H9 (cell line): ENCODE measurements around the gene GPC6. TPM values are rescaled to one million over a fixed set of nuclear protein-coding genes. Genes with fewer than 3 reads are reported as not detected.
A peak's percentile ranks its signal among the peaks of the same experiment; 100 is the strongest.

Source experiments
- DNase-seq: peaks from one replicate; pipeline ENCODE4 v3.0.0-alpha.2; 2017
- H2AFZ ChIP-seq: one replicate; pipeline ENCODE4 v1.6.1; 2013; ENCODE audit warnings: mild to moderate bottlenecking, low read length, control low read depth, moderate library complexity
- H2AK5ac ChIP-seq: 2 replicates; pipeline ENCODE4 v1.6.1; 2013; ENCODE audit warnings: low read length, control low read depth, mixed read lengths; ENCODE audit not compliant: insufficient read length
- H2BK120ac ChIP-seq: one replicate; pipeline ENCODE4 v1.6.1; 2013; ENCODE audit warnings: low read depth, mild to moderate bottlenecking, low read length, control low read depth, inconsistent platforms; ENCODE audit not compliant: poor library complexity, severe bottlenecking
- H2BK12ac ChIP-seq: 2 replicates; pipeline ENCODE4 v1.6.1; 2013; ENCODE audit warnings: low read length, control low read depth, mixed read lengths, low read depth; ENCODE audit not compliant: insufficient read length
- H2BK15ac ChIP-seq: 2 replicates; pipeline ENCODE4 v1.6.1; 2013; ENCODE audit warnings: low read depth, low read length, control low read depth
- H2BK20ac ChIP-seq: one replicate; pipeline ENCODE4 v1.6.1; 2013; ENCODE audit warnings: low read depth, mild to moderate bottlenecking, low read length, control low read depth, inconsistent platforms; ENCODE audit not compliant: poor library complexity, severe bottlenecking
- H2BK5ac ChIP-seq: 2 replicates; pipeline ENCODE4 v1.6.1; 2013; ENCODE audit warnings: low read length, control low read depth, mixed read lengths; ENCODE audit not compliant: insufficient read length
- H3K14ac ChIP-seq: 2 replicates; pipeline ENCODE4 v1.6.1; 2013; ENCODE audit warnings: low read length, control low read depth; ENCODE audit not compliant: insufficient read depth
- H3K18ac ChIP-seq: 2 replicates; pipeline ENCODE4 v1.6.1; 2013; ENCODE audit warnings: low read depth, mild to moderate bottlenecking, mixed read lengths, low read length, control low read depth; ENCODE audit not compliant: insufficient read length
- H3K23ac ChIP-seq: 2 replicates; pipeline ENCODE4 v1.6.1; 2013; ENCODE audit warnings: low read length, control low read depth, mixed read lengths, low read depth; ENCODE audit not compliant: insufficient read length
- H3K23me2 ChIP-seq: 2 replicates; pipeline ENCODE4 v1.6.1; 2013; ENCODE audit warnings: low read depth, mild to moderate bottlenecking, mixed read lengths, low read length, control low read depth; ENCODE audit not compliant: insufficient read length, poor library complexity, severe bottlenecking
- H3K27ac ChIP-seq: 2 replicates; pipeline ENCODE4 v1.5.1; 2013; ENCODE audit warnings: low read length, control low read depth, mixed read lengths, low read depth; ENCODE audit not compliant: insufficient read length
- H3K27me3 ChIP-seq: 2 replicates; pipeline ENCODE4 v1.6.1; 2013; ENCODE audit warnings: low read length, control low read depth, inconsistent platforms; ENCODE audit not compliant: insufficient read depth
- H3K4ac ChIP-seq: 2 replicates; pipeline ENCODE4 v1.6.1; 2013; ENCODE audit warnings: low read depth, mild to moderate bottlenecking, control low read depth, inconsistent platforms, low read length, moderate library complexity
- H3K4me1 ChIP-seq: 2 replicates; pipeline ENCODE4 v1.6.1; 2013; ENCODE audit warnings: low read length, control low read depth, inconsistent platforms; ENCODE audit not compliant: insufficient read depth
- H3K4me2 ChIP-seq: 2 replicates; pipeline ENCODE4 v1.6.1; 2013; ENCODE audit warnings: low read length, control low read depth, mixed read lengths; ENCODE audit not compliant: insufficient read length, insufficient read depth
- H3K56ac ChIP-seq: 2 replicates; pipeline ENCODE4 v1.6.1; 2013; ENCODE audit warnings: low read depth, mild to moderate bottlenecking, mixed read lengths, low read length, control low read depth; ENCODE audit not compliant: insufficient read length
- H3K79me1 ChIP-seq: 2 replicates; pipeline ENCODE4 v1.6.1; 2013; ENCODE audit warnings: low read depth, mild to moderate bottlenecking, moderate library complexity, low read length, control low read depth, inconsistent platforms; ENCODE audit not compliant: insufficient read depth, poor library complexity, severe bottlenecking
- H3K79me2 ChIP-seq: 2 replicates; pipeline ENCODE4 v1.6.1; 2013; ENCODE audit warnings: low read length, control low read depth, inconsistent platforms; ENCODE audit not compliant: insufficient read depth
- H3K9ac ChIP-seq: 2 replicates; pipeline ENCODE4 v1.6.1; 2013; ENCODE audit warnings: low read length, control low read depth, mixed read lengths; ENCODE audit not compliant: insufficient read length; ENCODE audit errors: extremely low read depth
- H3K9me3 ChIP-seq: one replicate; pipeline ENCODE4 v1.6.1; 2013; ENCODE audit warnings: low read depth, low read length, inconsistent platforms; ENCODE audit not compliant: control insufficient read depth
- H3T11ph ChIP-seq: one replicate; pipeline ENCODE4 v1.6.1; 2013; ENCODE audit warnings: mild to moderate bottlenecking, low read length, control low read depth, inconsistent platforms
- H4K20me1 ChIP-seq: one replicate; pipeline ENCODE4 v1.6.1; 2013; ENCODE audit not compliant: control insufficient read depth, insufficient read length, insufficient read depth
- H4K5ac ChIP-seq: 2 replicates; pipeline ENCODE4 v1.6.1; 2013; ENCODE audit warnings: low read depth, mild to moderate bottlenecking, mixed read lengths, low read length, control low read depth; ENCODE audit not compliant: insufficient read length
- H4K8ac ChIP-seq: replicated peaks from 2 replicates; pipeline ENCODE4 v1.6.1; 2013; ENCODE audit warnings: low read length, control low read depth, mixed read lengths, low read depth; ENCODE audit not compliant: insufficient read length
- H4K91ac ChIP-seq: 2 replicates; pipeline ENCODE4 v1.6.1; 2013; ENCODE audit warnings: low read depth, mild to moderate bottlenecking, moderate library complexity, mixed read lengths, low read length, control low read depth; ENCODE audit not compliant: insufficient read length
- H3K27ac Mint-ChIP-seq, 3 experiments: 2 replicates in 2 of 3; 3 replicates in 1 of 3; pipeline ENCODE4 v1.8.0; 2020 to 2021; ENCODE audit warnings: mixed read lengths in 3 of 3, mild to moderate bottlenecking in 1 of 3, moderate library complexity in 1 of 3
- H3K27me3 Mint-ChIP-seq: 2 replicates; pipeline ENCODE4 v1.8.0; 2021; ENCODE audit warnings: low read depth, mild to moderate bottlenecking, moderate library complexity, mixed read lengths
- H3K36me3 Mint-ChIP-seq, 3 experiments: 2 replicates in 2 of 3; 3 replicates in 1 of 3; pipeline ENCODE4 v1.8.0; 2020 to 2021; ENCODE audit warnings: low read depth in 3 of 3, mixed read lengths in 3 of 3; ENCODE audit not compliant: insufficient read depth in 1 of 3
- H3K4me1 Mint-ChIP-seq, 2 experiments: 2 replicates each; pipeline ENCODE4 v1.8.0; 2020; ENCODE audit warnings: mixed read lengths in 2 of 2
- H3K4me3 Mint-ChIP-seq, 2 experiments: 2 replicates in 1 of 2; 3 replicates in 1 of 2; pipeline ENCODE4 v1.8.0; 2020 to 2021; ENCODE audit warnings: mild to moderate bottlenecking in 2 of 2, mixed read lengths in 2 of 2, moderate library complexity in 1 of 2
- H3K9me3 Mint-ChIP-seq, 2 experiments: 2 replicates in 1 of 2; 3 replicates in 1 of 2; pipeline ENCODE4 v1.8.0; 2020; ENCODE audit warnings: mild to moderate bottlenecking in 2 of 2, mixed read lengths in 2 of 2, moderate library complexity in 1 of 2
- CTCF ChIP-seq: fragments of 200-600 bp; sonication (generic); conservative IDR thresholded peaks from 3 replicates; pipeline ENCODE4 v1.8.0; 2021; ENCODE audit warnings: antibody characterized with exemption, mild to moderate bottlenecking
- whole genome bisulfite sequencing: extraction: QIAGEN DNeasy Blood & Tissue Kit; methylation state at CpG from one replicate; pipeline ENCODE4 v1.1.7; 2013; ENCODE audit warnings: missing lambda C conversion rate, low lambda C conversion rate, mixed read lengths; ENCODE audit not compliant: insufficient read length; ENCODE audit errors: extremely low coverage; 5-methylcytosine and 5-hydroxymethylcytosine counted together
- total RNA-seq: library from RNA; stranded (reverse); gene quantifications from 2 replicates; pipeline ENCODE4 v1.2.1, GENCODE V29; 2021

GPC6 gene
- total RNA-seq, 1 experiment from 2014 or later: 15.6 TPM

GRCh38 chr13:93411186-93411680, 184.6 kb downstream of the GPC6 start:
- peaks cover 2% of the 10 kb centered on the region; the same call in 1 of the 2 replicates for H3K79me2 ChIP-seq
- H2BK120ac ChIP-seq: no peak overlapping the region
- H3K4me3 Mint-ChIP-seq: no peak overlapping the region
- H2BK12ac ChIP-seq: no peak overlapping the region
- H3K27ac Mint-ChIP-seq: 0 out of 7 replicates have a peak overlapping the region, but pooled peaks of 1 of the 3 experiments have one; percentile 11
- H2BK20ac ChIP-seq: no peak overlapping the region
- no peak overlapping the region for H4K8ac ChIP-seq
- no peaks in the 10 kb centered on the region for H3K27me3 Mint-ChIP-seq
- peaks cover 13% of the 10 kb centered on the region in 2 experiments for H3K4me1 Mint-ChIP-seq
- no peak overlapping the region for H3K14ac ChIP-seq
- no peak overlapping the region for H3K23ac ChIP-seq
- H2BK15ac ChIP-seq: no peak overlapping the region
- no peak overlapping the region for H2AFZ ChIP-seq
- peaks cover 9% of the 10 kb centered on the region; the same call in 1 of the 2 replicates for H3K4me1 ChIP-seq
- no peaks in the 10 kb centered on the region for H4K20me1 ChIP-seq
- no peaks in the 10 kb centered on the region for H3K23me2 ChIP-seq
- no peak overlapping the region for H4K5ac ChIP-seq
- no peak overlapping the region for H4K91ac ChIP-seq
- H3K36me3 Mint-ChIP-seq: no peaks in the 10 kb centered on the region
- H3K56ac ChIP-seq: no peak overlapping the region
- no peak overlapping the region for H3T11ph ChIP-seq
- no peak overlapping the region for H3K4me2 ChIP-seq
- DNase-seq: no peak
- H3K4ac ChIP-seq: no peak overlapping the region
- no peaks in the 10 kb centered on the region for H3K9me3 ChIP-seq
- H3K9me3 Mint-ChIP-seq: no peaks in the 10 kb centered on the region
- no peak overlapping the region for H2BK5ac ChIP-seq
- WGBS: no CpG with 5 or more reads among the region's 3 CpGs
- no peak overlapping the region for H3K9ac ChIP-seq
- no peak overlapping the region for H3K18ac ChIP-seq
- H3K27ac ChIP-seq: no peak overlapping the region
- TF ChIP-seq CTCF: no peak
- H2AK5ac ChIP-seq: no peak overlapping the region
- peaks cover 3% of the 10 kb centered on the region for H3K79me1 ChIP-seq
- no peaks in the 10 kb centered on the region for H3K27me3 ChIP-seq
